Stimulated activated CD4-positive, alpha-beta T cell treated with anti-CD3 and anti-CD28 coated beads, TNF-alpha, amount 100 ng/mL, for 48 hours (primary cell): Measurements from ENCODE around the gene MRPS18A.

Source experiments
- DNase-seq, 3 donors: peaks; one replicate each; pipeline ENCODE4 v3.0.0-alpha.2; 2020; ENCODE audit warnings: low read depth in 3 of 3

Gene MRPS18A

DNA sequence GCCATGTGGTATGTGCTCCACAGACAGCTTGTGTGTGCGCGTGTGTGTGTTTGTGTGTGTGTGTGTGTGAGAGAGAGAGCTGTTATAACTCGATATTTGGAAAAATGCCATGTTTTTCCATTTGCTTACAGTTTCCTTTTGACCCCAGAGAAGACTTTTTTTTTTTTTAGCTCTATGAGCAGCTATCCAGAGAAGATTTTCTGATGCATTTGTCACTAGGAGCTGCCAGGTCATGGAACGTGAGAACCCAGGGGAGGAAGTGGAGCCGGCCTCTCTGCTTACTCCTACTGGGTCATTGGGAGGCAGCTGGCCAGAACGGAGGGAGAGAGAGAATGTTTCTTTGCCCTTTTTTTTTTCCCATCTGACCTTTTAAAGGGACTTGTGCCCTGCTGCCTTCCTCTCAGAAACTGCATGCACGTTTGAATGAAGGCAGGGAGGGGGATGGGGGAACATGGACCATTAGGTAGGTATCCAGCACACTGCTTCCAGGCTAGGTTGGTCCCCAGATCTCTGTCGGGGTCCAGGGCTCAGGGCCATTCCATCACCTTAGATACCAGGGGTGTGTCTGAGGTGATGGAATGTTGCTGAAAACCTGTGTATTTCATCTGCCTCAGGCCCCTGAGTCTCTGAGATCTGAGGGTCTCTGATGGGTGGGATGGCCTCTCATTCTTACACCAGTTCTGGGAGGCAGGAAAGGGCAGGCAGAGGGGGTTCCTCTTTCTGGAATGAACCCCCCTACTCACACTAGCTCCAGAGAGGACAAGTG lies 11.2 kb upstream of the MRPS18A start:
- DNase-seq = no peak

DNA sequence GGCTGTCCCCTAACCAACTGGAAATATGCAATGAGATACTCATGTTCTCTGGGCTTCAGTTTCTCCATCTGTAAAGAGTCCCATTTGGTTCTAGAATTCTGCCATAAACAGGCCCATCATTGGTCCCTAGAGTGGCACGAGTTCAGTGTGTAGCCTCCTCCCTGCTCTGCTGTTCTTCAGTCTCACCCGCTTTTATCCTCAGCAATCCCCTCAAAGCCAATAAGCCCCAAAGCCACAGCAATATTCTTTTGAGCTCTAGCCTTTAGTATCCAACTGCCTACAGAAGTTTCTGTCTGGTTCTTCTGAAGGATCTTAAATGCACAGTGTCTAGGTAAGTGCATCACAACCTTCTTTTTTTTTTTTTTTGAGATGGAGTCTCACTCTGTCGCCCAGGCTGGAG lies 9.8 kb upstream of the MRPS18A start:
- DNase-seq = no peak

DNA sequence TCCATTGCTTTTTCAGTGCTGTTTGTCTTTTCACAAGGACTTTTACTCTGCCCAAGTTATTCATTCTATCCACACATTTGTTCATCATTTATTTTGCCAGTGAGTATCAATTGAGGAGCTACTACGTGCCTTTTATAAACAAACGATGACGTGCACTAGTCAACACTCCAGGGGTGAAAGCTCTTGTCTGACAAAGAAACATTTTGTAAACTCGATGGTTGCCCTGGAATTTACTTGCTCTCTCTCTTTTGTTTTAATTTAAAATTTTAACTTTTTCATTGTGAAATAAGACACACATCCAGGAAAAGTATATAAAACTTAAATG lies 8.3 kb upstream of the MRPS18A start:
- DNase-seq = no peak

DNA sequence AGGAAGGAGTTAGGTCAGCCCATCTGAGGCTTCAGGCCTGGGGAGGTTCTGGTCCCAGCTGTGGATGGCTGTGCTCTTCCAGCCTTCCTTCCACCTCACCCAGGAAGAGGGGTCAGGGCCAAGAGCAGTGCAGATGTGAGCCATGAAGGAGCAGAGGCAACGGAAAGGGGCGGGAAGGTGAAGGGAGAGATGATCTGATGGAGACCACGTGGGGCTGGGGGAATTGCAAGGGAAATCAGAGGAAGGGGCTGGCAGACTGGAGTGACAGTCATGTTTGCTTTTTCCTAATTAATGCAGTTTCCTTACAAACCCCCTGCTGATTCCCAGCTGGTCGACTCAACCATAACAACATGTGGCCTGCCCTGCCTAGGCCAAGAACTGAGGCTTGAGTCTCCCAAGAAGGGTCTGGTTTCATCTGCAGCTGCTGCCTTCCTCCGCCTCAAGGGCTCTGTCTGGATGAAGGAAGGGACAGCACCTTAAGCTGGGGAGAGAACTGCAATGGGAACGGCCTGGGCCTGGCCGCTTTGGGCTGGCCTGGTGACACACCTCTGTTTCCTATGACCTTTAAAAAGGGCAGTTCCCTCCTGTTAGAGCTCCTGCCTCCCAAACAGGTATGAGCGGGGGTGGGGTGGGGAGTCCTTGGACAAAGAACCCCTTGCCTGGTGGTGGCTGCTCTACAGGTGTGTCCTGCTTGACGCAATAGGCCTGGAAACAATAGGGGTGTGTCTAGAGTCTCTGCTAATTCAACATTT lies 7.8 kb upstream of the MRPS18A start:
- no peak for DNase-seq

DNA sequence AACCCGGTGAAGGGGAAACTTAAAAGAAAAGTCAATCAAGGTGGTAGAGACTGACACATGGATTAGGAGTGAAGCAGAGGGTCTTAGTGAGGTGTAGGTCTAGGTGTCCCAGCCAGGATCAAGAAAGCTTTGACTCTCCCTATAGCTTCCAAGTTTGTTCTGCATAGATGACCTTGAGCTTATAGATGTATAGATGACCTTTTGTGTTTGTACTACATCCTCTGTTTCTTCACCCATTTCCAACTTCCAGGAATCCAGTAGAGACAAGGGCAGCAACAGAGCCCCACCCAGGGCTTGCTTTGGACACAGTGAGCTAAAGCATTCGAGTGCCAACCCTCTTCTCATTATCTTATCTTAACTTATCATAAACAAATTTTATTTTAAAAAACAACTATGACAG lies 1.8 kb upstream of the MRPS18A start:
- DNase-seq = no peak

DNA sequence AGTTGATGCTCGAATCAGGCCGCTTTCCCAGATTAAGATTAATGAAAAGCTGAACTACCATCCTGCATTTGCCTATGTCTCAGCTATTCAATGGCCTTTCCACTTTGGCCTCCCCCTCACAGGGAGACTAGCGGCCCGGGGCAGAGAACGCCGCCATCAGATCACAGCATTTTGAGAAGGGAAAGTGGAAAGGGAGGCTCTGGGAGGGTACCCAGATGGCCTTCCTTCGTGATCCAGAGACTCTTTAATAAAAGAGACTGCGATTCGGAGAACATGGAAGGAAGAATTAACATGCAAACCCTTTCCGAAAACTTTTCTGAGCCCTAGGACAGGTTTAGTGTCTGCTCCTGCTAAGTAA lies 533 bp downstream of the MRPS18A start:
- DNase-seq = no peak

DNA sequence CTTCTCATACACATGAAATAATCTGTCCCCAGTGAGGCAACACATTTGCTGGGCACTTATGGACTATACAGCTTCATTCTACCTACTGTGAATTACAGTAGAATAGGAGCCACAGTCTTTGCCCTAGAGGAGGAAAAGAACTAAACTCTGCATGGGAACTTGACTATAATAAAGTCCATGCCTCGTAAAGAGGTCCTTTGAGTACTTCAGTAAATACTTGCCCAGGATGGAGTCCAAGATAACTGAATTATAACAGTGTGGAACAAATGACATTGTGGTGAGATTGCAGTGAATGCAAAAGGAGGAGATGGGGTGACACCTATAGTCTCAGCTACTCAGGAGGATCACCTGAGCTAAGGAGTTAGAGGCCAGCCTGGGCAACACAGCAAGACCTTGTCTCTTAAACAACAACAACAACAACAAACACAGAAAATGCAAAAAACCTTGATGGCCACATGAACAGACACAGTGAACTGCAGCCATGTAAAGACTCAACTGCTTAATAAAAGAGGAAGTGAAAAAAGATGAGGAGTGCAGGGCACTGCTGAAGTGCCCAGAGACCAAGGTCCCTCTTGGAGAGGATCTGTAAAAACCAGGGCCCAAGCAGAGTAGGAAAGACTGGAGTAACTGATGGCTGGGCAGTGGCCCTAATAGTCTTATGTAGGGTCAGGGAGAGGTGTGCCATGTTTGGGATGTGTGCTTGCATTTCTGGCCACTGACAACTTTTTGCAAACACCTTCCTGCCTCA lies 3.7 kb downstream of the MRPS18A start:
- DNase-seq = no peak

DNA sequence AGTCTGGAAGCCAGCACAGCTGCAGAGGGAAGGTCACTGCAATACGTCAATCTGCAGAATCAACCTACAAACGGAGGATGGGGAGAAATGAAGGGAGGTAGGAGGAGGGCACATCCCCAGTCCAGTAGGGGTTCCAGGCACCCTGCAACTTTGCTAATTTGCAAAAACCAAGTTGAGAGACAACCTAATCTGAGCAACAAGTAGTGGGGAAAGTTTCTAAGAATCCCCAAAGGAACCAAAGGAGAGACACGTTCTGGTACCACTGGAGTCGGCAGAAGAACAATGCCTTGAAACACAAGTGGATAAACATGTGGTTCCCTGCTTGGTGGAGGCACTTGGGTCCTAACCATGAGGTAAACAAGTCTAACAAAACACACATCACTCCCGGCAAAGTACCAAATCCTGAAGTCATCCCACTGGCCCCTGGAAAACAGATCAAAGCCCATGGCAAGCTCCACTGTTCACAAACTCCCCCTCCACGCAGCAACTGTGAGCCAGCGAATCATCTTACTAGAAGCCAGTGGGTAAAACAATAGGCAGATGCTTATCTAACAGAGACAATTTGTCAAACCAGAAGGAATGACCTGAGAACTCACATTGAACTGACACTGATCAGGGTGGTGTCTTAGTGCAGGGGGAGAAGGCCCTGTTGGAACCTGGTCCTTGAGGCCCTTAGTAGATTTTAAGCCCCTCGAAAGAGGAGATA lies 4.7 kb downstream of the MRPS18A start:
- no peak for DNase-seq

DNA sequence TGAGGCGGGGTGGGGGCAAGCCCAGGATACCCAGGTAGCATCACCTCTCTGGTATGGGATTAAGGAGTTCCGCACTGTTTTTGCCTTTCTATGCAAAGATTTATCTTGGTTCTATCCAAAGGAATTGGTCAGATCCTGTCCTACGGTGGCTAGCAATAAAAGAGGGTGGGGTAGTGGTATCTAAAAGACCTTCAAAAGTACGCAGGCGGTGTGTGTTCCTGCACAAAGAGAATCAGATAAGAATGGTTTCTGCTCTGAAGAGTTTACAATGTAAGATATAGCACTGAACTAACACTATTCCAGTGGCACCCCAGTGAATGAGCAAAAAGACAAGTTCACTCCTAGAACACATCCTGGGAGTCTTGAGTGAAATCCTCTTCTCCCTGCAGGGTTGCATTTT lies 6.3 kb downstream of the MRPS18A start:
- no peak for DNase-seq

DNA sequence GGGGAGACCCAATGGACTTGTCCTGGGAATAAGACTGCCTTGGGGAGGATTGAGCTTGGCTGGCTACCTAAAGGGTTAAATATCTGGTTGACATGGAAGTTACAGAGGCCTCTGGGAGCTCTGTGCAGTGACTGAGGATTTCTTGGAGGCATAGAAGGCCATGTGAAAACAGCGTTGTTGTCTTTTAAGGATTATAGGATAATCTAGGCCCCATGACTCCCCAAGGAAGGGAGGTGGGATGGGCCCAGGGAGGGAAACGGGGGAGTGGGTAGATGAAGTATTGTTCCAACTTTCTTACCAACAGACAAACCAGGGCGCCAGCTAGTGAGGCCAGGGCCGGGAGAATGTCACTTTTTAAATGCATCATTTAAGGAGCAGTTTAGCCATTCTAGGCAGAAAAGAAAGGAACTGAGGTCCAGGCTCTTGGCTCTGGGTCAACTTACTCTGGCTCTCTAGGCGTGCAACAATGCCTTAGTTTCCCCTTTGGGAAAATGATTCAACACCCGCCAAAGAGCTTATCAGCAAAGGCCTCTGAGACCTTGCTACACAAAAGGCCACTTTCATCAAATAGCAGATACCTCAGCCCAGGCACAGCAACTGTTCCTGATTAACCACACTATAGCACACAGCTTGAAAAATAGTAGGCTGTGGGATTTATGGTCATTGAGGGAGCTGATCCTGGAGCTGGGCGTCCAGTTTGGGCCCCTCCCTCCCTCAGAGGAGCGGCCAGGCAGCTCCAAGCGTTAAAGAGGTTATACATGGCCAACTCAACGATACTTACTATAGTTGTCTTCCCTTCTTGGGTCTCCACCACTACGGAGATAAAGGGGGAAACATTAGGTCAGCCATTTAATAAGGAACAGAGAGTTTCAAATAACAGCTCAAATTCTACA lies 7.0 kb downstream of the MRPS18A start:
- no peak for DNase-seq

DNA sequence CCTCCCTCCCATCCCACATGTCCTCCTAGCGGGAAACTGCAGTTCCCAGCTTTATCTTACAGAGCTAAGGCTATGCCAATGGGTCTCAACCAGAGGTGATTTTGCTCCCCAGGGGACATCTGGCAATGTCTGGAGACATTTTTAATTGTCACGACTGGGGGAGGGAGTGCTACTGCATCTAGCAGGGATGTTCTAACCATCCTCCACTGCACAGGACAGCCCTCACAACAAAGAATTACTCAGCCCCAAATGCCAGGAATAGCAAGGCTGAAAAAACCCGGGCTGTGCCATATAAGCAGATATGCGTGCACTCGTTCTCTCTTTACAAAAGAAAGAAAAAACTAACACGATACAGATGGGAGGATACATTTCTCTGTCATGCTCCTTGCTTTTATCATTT lies 8.5 kb downstream of the MRPS18A start:
- DNase-seq = no peak

DNA sequence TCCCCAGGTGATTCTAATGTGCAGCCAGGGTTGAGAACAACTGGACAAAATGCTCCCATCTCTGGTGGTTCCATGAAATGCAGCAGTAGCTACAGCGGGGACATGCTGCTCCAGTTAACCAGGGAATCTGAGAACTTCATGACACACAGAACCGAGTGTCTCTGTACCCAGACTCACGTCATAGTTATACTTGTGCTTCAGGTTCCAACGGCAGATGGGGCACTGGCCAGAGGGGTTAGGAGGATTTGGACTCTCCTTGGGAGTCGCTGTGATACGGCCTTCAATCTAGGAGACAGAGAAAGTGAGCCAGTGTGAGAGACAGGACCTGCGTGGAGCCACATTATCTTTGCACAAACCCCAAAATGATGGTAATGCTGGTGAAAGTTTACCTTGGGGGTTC lies 9.2 kb downstream of the MRPS18A start:
- DNase-seq = no peak

DNA sequence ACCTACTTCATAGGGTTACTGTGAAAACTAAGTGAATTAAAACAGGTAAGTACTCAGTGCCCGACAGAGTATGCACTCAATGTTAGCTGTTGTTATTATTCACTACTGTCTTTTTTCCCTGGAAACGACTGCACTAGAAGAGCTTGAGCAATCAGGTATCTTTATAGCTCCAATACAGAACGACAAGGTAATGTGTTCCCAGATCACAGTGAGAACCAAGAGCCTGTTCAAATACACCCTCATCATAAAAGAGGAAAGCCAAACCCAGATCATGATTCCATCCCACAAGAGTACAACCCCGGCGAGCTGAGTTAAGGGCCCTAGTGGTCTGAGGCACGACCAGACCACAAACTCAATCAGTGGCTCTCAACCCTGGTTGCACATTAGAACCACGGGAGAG lies 9.8 kb downstream of the MRPS18A start:
- DNase-seq = no peak

DNA sequence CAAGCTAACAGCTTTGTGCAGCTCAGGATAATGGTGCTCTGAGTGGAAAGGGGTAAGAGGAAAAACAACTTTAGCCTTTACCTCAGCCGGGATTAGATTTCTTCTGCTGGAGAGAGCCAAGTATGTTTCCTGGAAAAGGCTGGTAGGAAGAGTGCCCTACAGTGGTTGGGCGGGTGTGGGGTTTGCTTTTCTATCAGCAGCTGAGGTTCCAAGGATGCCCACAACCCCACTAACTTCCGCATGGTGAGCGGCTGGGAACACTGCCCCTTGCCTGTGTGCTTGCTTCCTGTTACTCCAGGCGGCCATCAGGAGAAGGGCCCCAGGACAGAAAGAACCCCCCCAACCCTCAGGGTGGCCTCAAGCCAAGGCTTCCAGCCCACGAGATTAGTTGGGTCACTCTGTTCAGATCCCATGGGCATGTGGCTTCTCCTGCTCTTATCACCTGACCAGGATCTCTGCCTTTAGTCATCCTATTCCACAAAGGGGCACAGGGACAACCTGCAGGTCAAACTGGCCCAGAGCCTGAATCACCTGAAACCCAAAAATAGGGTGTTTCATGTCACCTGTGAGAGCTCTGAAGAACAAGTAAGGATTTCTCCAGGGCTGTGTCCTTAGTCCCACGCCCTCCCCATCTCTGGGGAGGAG lies 10.5 kb downstream of the MRPS18A start:
- DNase-seq = no peak

DNA sequence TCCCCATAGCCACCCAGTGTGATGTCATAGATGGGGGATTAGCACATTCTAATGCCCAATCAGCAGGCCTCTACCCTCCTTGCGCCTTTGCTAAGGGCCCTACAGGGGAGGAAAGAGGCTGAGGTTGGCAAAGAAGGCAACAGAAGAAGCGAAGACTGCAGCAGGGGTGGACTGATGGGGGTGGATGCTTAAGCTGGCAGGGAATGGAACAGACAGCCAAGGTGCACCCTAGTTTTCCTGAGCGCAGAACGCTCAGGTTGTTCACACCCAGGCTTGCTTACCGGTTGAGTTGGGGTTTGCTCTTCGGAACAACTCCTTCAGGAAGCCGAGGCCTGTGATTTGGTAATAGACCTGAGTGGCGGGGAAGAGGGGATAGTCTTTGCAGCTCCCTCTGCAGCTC lies 12.7 kb downstream of the MRPS18A start:
- DNase-seq = no peak

DNA sequence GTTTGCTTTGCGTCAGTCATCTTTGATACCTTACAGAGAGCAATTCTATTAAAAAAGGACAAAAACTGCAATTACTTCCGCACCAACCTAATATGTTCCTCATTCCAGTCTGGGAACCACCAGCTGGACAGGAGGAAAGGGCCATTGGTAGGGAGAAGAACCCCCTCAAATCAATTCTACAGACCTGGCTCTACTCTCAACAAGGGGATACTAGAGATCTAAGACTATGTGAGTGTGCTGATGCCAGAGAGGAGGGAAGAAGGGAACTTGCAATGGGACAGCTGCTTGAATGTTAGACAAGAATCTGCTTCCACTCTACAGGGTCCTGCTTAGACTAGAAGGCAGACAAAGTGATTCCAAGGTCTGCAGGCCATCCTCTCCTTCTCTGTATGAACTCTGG lies 13.3 kb downstream of the MRPS18A start:
- DNase-seq = no peak

DNA sequence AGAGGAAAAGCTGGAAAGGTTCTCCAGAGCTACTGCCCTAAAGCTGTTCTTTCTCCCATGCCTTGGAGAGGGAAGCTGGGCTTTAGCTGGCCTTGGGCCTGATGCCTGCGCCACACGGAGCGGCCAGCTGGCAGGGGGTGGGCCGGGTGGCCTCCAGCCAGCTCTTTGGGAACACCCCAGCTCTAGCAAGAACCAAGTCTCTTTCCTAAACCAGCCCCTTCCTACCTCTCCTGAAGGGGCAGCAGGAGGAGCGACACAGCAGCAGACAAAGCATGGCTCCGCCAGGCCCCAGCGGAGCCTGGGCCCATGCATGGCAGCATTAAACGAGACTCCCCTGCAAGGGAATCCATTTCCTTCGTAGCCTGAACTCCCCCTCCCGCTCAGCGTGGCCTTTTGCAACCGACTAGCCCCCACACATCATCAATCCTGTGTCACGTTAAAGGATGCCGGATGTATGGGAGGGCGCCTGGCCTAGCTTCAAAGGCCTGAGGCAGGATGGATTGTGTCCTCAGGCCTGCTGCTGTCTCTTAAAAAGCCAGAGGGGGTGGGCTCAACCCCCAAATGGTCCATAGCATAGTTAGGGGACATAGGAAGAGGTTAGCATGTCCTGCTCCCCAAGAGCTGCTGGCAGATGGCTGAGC lies 14.0 kb downstream of the MRPS18A start:
- no peak for DNase-seq

DNA sequence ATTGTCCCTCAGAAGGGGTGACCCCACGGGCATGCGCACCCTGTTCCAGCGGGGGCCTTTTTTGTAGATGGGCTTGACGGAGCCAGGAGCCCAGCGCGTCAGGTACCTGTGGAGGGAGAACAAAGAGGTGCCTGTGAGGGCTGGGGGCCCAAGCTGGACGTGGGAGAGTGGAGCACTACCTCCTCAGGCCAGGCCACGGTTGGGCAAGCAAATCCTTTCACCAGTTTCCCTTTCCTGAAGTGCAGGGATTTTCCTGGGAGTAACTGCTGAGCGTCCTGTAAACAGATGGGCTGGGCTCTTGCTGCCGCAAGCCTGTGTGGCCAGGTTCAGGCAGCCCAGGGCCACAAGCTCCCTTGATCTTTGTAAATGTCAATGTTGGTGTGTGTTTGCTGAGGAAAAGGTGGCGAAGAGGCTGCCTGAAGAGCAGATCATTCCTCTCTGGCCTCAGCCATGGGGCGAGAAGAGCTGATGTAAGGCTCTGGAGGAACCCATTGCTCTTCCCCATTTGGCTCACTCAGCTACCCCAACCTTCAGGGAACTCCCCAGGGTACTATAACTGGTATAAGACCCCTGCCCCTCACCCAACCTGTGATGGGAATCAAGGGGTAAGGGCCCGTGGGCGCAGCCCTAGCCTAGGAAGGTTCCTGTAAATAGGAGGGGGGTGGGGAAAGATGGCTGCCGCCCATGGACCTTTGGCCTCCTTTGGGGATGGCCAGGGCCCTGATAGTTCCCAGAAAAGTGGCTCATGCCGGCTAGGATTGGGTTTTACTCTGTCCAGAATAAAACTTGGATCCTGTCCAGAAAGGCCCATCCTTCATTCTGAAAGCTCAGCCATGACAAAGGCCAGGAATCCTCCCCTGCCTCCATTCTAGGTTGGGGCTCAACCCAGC lies 15.5 kb downstream of the MRPS18A start:
- DNase-seq = no peak
